ENCODE measurements around the gene BSDC1. TPM values are rescaled to one million over a fixed set of nuclear protein-coding genes. Genes with fewer than 3 reads are reported as not detected.
A peak's percentile ranks its signal among the peaks of the same experiment; 100 is the strongest.

The BSDC1 gene
- total RNA-seq, 1 donor: 68.0 TPM

GRCh38 chr1:32336963-32337675, 57.1 kb downstream of the BSDC1 start:
- no peak overlapping the region for H3K4me3 ChIP-seq (ENCODE audit: insufficient read depth, low read length)
- TF ChIP-seq, protein P1, sequence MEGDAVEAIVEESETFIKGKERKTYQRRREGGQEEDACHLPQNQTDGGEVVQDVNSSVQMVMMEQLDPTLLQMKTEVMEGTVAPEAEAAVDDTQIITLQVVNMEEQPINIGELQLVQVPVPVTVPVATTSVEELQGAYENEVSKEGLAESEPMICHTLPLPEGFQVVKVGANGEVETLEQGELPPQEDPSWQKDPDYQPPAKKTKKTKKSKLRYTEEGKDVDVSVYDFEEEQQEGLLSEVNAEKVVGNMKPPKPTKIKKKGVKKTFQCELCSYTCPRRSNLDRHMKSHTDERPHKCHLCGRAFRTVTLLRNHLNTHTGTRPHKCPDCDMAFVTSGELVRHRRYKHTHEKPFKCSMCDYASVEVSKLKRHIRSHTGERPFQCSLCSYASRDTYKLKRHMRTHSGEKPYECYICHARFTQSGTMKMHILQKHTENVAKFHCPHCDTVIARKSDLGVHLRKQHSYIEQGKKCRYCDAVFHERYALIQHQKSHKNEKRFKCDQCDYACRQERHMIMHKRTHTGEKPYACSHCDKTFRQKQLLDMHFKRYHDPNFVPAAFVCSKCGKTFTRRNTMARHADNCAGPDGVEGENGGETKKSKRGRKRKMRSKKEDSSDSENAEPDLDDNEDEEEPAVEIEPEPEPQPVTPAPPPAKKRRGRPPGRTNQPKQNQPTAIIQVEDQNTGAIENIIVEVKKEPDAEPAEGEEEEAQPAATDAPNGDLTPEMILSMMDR (IDR thresholded peaks at IDR 0.05; ENCODE audit: extremely low read depth, low read depth, low read length): no peak
- no peak overlapping the region for H3K27ac ChIP-seq (ENCODE audit: low read depth, low read length)
- peak; percentile 82 for DNase-seq (ENCODE audit: insufficient read length, low spot score, missing footprints)
- no peak overlapping the region for H2AFZ ChIP-seq (ENCODE audit: low read length)
- peaks cover 12% of the 10 kb centered on the region for H3K4me1 ChIP-seq (ENCODE audit: insufficient read depth, low read length)
- peak overlapping the region; percentile 84 for H3K4me2 ChIP-seq (ENCODE audit: insufficient read depth, low read length)
- H3K27me3 ChIP-seq (ENCODE audit: insufficient read depth, low read length): no peaks in the 10 kb centered on the region
- H3K79me2 ChIP-seq (ENCODE audit: insufficient read depth, low read length): no peaks in the 10 kb centered on the region
- H3K36me3 ChIP-seq (ENCODE audit: insufficient read depth, low read length): peaks cover 13% of the 10 kb centered on the region
- peaks cover 16% of the 10 kb centered on the region for H4K20me1 ChIP-seq (ENCODE audit: insufficient read depth, low read length)
- no peaks in the 10 kb centered on the region for H3K9me3 ChIP-seq (ENCODE audit: low read depth, low read length)

- no peak overlapping the region for H3K27ac ChIP-seq (ENCODE audit: low read depth, low read length)
- no peaks in the 10 kb centered on the region for H3K9me3 ChIP-seq (ENCODE audit: low read depth, low read length)
- H4K20me1 ChIP-seq (ENCODE audit: insufficient read depth, low read length): peaks cover 16% of the 10 kb centered on the region
- H3K4me1 ChIP-seq (ENCODE audit: insufficient read depth, low read length): peaks cover 12% of the 10 kb centered on the region
- H3K4me2 ChIP-seq (ENCODE audit: insufficient read depth, low read length): peak overlapping the region; percentile 84
- no peaks in the 10 kb centered on the region for H3K27me3 ChIP-seq (ENCODE audit: insufficient read depth, low read length)
- TF ChIP-seq, protein P1 (IDR thresholded peaks at IDR 0.05; ENCODE audit: extremely low read depth, low read depth, low read length): no peak
- DNase-seq (ENCODE audit: insufficient read length, low spot score, missing footprints): no peak
- no peaks in the 10 kb centered on the region for H3K79me2 ChIP-seq (ENCODE audit: insufficient read depth, low read length)
- H3K4me3 ChIP-seq (ENCODE audit: insufficient read depth, low read length): peak overlapping the region; percentile 73
- no peak overlapping the region for H2AFZ ChIP-seq (ENCODE audit: low read length)
- peaks cover 13% of the 10 kb centered on the region for H3K36me3 ChIP-seq (ENCODE audit: insufficient read depth, low read length)
These were observed 57.7 kb downstream of the BSDC1 start for GRCh38 chr1:32336591-32336932.

GRCh38 chr1:32335790-32336590, 58.3 kb downstream of the BSDC1 start, which contains the start of gene MARCKSL1:
TSS of gene MARCKSL1 (minus strand) at chr1:32336233. CDS start at chr1:32336033, 200 bp downstream.
- Histone ChIP-seq H3K36me3 (ENCODE audit: insufficient read depth, low read length) (peaks cover 13% of the 10 kb centered on the region), H3K4me1 (ENCODE audit: insufficient read depth, low read length) (peaks cover 12% of the 10 kb centered on the region), H4K20me1 (ENCODE audit: insufficient read depth, low read length) (peaks cover 16% of the 10 kb centered on the region), H3K79me2 (ENCODE audit: insufficient read depth, low read length) (no peaks in the 10 kb centered on the region), H2AFZ (ENCODE audit: low read length) (no peak within 1 kb of the TSS), H3K9me3 (ENCODE audit: low read depth, low read length) (no peaks in the 10 kb centered on the region), H3K4me3 (ENCODE audit: insufficient read depth, low read length) (peak within 1 kb of the TSS; percentile 73), H3K27me3 (ENCODE audit: insufficient read depth, low read length) (no peaks in the 10 kb centered on the region), H3K4me2 (ENCODE audit: insufficient read depth, low read length) (peak within 1 kb of the TSS; percentile 84), H3K27ac (ENCODE audit: low read depth, low read length) (no peak within 1 kb of the TSS)
- DNase-seq (ENCODE audit: insufficient read length, low spot score, missing footprints): peak; percentile 92
- TF ChIP-seq, protein P1 (IDR thresholded peaks at IDR 0.05; ENCODE audit: extremely low read depth, low read depth, low read length): no peak

- Histone ChIP-seq H3K4me3 (ENCODE audit: insufficient read depth, low read length) (peak overlapping the region; percentile 73), H3K27me3 (ENCODE audit: insufficient read depth, low read length) (no peaks in the 10 kb centered on the region), H3K4me2 (ENCODE audit: insufficient read depth, low read length) (peak overlapping the region; percentile 84), H3K36me3 (ENCODE audit: insufficient read depth, low read length) (peaks cover 17% of the 10 kb centered on the region), H3K4me1 (ENCODE audit: insufficient read depth, low read length) (peaks cover 12% of the 10 kb centered on the region), H4K20me1 (ENCODE audit: insufficient read depth, low read length) (peaks cover 16% of the 10 kb centered on the region), H2AFZ (ENCODE audit: low read length) (no peak overlapping the region), H3K79me2 (ENCODE audit: insufficient read depth, low read length) (no peaks in the 10 kb centered on the region), H3K27ac (ENCODE audit: low read depth, low read length) (no peak overlapping the region), H3K9me3 (ENCODE audit: low read depth, low read length) (no peaks in the 10 kb centered on the region)
- TF ChIP-seq, protein P1 (IDR thresholded peaks at IDR 0.05; ENCODE audit: extremely low read depth, low read depth, low read length): no peak
- no peak for DNase-seq (ENCODE audit: insufficient read length, low spot score, missing footprints)
These were observed 58.8 kb downstream of the BSDC1 start for GRCh38 chr1:32335535-32335789.

All from osteoblast (primary cell).